CD14-positive monocyte (primary cell): ENCODE results near the gene SUMO3. TPM values are rescaled to one million over a fixed set of nuclear protein-coding genes. Genes with fewer than 3 reads are reported as not detected.

Experiments
- DNase-seq, 3 donors: peaks; one replicate each; pipeline ENCODE4 v3.0.0-alpha.2; 2011 to 2022
- H2AFZ ChIP-seq: 2 replicates; pipeline ENCODE4 v1.6.0; 2012; ENCODE audit warnings: mild to moderate bottlenecking, low read depth, low read length, inconsistent platforms; ENCODE audit not compliant: insufficient read depth, poor library complexity, severe bottlenecking
- H3K27ac ChIP-seq, 2 donors: 1 replicate in 1 of 2; 2 replicates in 1 of 2; pipeline ENCODE4 v1.5.1; 2012 to 2013; ENCODE audit warnings: low read length in 2 of 2, control low read depth in 1 of 2, inconsistent platforms in 1 of 2, low read depth in 1 of 2, mild to moderate bottlenecking in 1 of 2
- H3K27me3 ChIP-seq, 2 donors: one replicate each; pipeline versions ENCODE4 v1.6.0 to v1.6.1; 2011 to 2013; ENCODE audit warnings: low read length in 2 of 2; ENCODE audit not compliant: control insufficient read depth in 2 of 2, insufficient read depth in 2 of 2
- H3K36me3 ChIP-seq, 2 donors: replicated peaks in 1 of 2; 1 replicate in 1 of 2; 2 replicates in 1 of 2; pipeline versions ENCODE4 v1.5.1 to v1.6.1; 2012 to 2013; ENCODE audit warnings: low read length in 2 of 2, control low read depth in 1 of 2, inconsistent platforms in 1 of 2, mild to moderate bottlenecking in 1 of 2; ENCODE audit not compliant: insufficient read depth in 2 of 2, control insufficient read depth in 1 of 2
- H3K4me1 ChIP-seq, 2 donors: 1 replicate in 1 of 2; 2 replicates in 1 of 2; pipeline versions ENCODE4 v1.5.1 to v1.6.1; 2012 to 2013; ENCODE audit warnings: low read length in 2 of 2, control low read depth in 1 of 2, inconsistent platforms in 1 of 2, mild to moderate bottlenecking in 1 of 2, moderate library complexity in 1 of 2; ENCODE audit not compliant: insufficient read depth in 2 of 2, control insufficient read depth in 1 of 2
- H3K4me2 ChIP-seq: replicated peaks from 2 replicates; pipeline ENCODE3; 2012; ENCODE audit warnings: low read length, moderate library complexity, mild to moderate bottlenecking; ENCODE audit not compliant: poor library complexity, severe bottlenecking; ENCODE audit errors: extremely low read depth
- H3K4me3 ChIP-seq, 3 experiments: fragments of 200-600 bp in 1 of 3; sonication (generic) in 1 of 3; replicated peaks in 1 of 3; 1 replicate in 2 of 3; 2 replicates in 1 of 3; pipeline ENCODE4 v1.5.1; 2011 to 2013; ENCODE audit warnings: low read length in 3 of 3, mild to moderate bottlenecking in 3 of 3, control low read depth in 2 of 3, low read depth in 2 of 3, inconsistent platforms in 1 of 3, moderate library complexity in 1 of 3
- H3K79me2 ChIP-seq: 2 replicates; pipeline ENCODE4 v1.6.0; 2012; ENCODE audit warnings: mild to moderate bottlenecking, control low read depth, inconsistent platforms, low read length, moderate library complexity; ENCODE audit not compliant: insufficient read depth
- H3K9ac ChIP-seq: 2 replicates; pipeline ENCODE4 v1.6.0; 2017; ENCODE audit warnings: low read length, mild to moderate bottlenecking; ENCODE audit not compliant: insufficient read depth, poor library complexity, severe bottlenecking
- H3K9me3 ChIP-seq, 2 donors: replicated peaks in 1 of 2; 1 replicate in 1 of 2; 2 replicates in 1 of 2; pipeline versions ENCODE4 v1.5.1 to v1.6.1; 2012 to 2013; ENCODE audit warnings: low read length in 2 of 2, control low read depth in 1 of 2; ENCODE audit not compliant: control insufficient read depth in 1 of 2, insufficient read depth in 1 of 2
- H4K20me1 ChIP-seq: 2 replicates; pipeline ENCODE4 v1.6.0; 2012; ENCODE audit warnings: mild to moderate bottlenecking, low read length, control low read depth, moderate library complexity; ENCODE audit not compliant: insufficient read depth
- H3K27ac Mint-ChIP-seq, 7 donors: one replicate each; pipeline ENCODE4 v1.8.0; 2020; ENCODE audit warnings: mild to moderate bottlenecking in 7 of 7, mixed read lengths in 7 of 7, moderate library complexity in 6 of 7, inconsistent platforms in 2 of 7
- H3K27me3 Mint-ChIP-seq, 3 donors: one replicate each; pipeline ENCODE4 v1.8.0; 2021 to 2022; ENCODE audit warnings: low read depth in 3 of 3, mild to moderate bottlenecking in 3 of 3, mixed read lengths in 3 of 3, moderate library complexity in 3 of 3, inconsistent platforms in 1 of 3
- H3K36me3 Mint-ChIP-seq, 2 donors: one replicate each; pipeline ENCODE4 v1.8.0; 2020; ENCODE audit warnings: mixed read lengths in 2 of 2, inconsistent platforms in 1 of 2, mild to moderate bottlenecking in 1 of 2
- H3K4me1 Mint-ChIP-seq: one replicate; pipeline ENCODE4 v1.8.0; 2020; ENCODE audit warnings: mild to moderate bottlenecking, mixed read lengths
- H3K4me3 Mint-ChIP-seq, 2 donors: one replicate each; pipeline ENCODE4 v1.8.0; 2020; ENCODE audit warnings: mild to moderate bottlenecking in 2 of 2, mixed read lengths in 2 of 2, moderate library complexity in 1 of 2
- H3K9me3 Mint-ChIP-seq, 7 donors: one replicate each; pipeline ENCODE4 v1.8.0; 2020 to 2022; ENCODE audit warnings: mixed read lengths in 7 of 7, mild to moderate bottlenecking in 6 of 7, moderate library complexity in 6 of 7, inconsistent platforms in 2 of 7
- WGBS: methylation state at CpG from one replicate; pipeline ENCODE4 v1.1.5; 2013; ENCODE audit warnings: missing lambda C conversion rate; ENCODE audit not compliant: insufficient coverage; 5-methylcytosine and 5-hydroxymethylcytosine counted together
- intact Hi-C, 2 donors: fragments of 100-400 bp; cut with micrococcal nuclease; formaldehyde crosslinking; loops; one replicate each; pipeline versions ENCODE4 v1.15.0 to v1.15.1; 2023
- polyA plus RNA-seq, 3 donors: library from polyadenylated mRNA; depleted of rRNA in 1 of 3; unstranded in 2 of 3; stranded (reverse) in 1 of 3; fragments of 300-500 nt in 2 of 3; fragments of >200 nt in 1 of 3; fragmentation: Illumina TruSeq in 2 of 3; gene quantifications; 1 replicate in 2 of 3; 2 replicates in 1 of 3; pipeline ENCODE4 v1.2.3, GENCODE V29; 2012 to 2021
- TF ChIP-seq, protein P1 (sequence below): fragments of 200-600 bp; IDR thresholded peaks from one replicate; pipeline ENCODE4 v1.8.0; 2022; ENCODE audit warnings: antibody characterized with exemption, mild to moderate bottlenecking

SUMO3 gene
- polyA plus RNA-seq, 3 donors: 70.9 to 112 (median 109) TPM

DNA sequence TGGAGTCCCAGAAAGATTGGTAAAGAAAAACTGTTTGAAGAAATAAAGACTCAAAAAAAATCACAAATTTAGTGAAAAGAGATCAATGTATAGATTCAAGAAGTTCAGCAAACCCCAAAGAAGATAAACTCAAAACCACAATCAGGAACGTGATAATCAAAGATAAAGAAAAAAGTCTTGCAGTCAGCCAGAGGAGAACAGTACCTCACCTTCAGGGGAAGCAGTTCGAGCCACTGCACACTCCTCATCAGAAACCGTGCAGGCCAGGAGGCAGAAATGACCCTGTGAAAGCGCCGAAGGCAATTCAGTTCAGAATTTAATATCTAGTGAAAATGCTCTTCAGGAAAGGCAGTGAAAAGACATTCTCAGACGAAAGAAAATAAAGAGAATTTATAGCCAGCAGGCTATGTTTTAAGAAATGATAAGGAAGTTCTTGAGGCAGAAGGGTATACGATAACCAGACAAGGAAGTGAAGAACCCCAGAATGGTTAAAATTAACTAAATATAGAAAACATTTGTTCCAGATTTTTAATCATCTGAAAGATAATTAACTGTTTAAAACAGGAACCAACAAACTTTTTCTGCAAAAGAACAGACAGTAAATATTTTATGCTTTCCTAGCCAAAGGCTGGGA lies 13.5 kb upstream of the SUMO3 start:
- Histone ChIP-seq H4K20me1 (no peaks in the 10 kb centered on the region), H3K27me3 (no peaks in the 10 kb centered on the region), H3K79me2 (no peaks in the 10 kb centered on the region), H3K27ac (no peak overlapping the region), H3K9ac (no peak overlapping the region), H3K9me3 (peaks cover 22 to 23% of the 10 kb centered on the region in 2 donors), H2AFZ (peak overlapping the region; percentile 15), H3K4me1 (peaks cover 2 to 7% of the 10 kb centered on the region in 2 donors), H3K4me2 (no peak overlapping the region), H3K4me3 (no peak overlapping the region), H3K36me3 (no peaks in the 10 kb centered on the region)
- Mint-ChIP-seq H3K36me3 (peaks cover 0 to 4% of the 10 kb centered on the region in 2 donors), H3K27me3 (peaks cover 2 to 10% (median 8%) of the 10 kb centered on the region in 3 donors), H3K9me3 (peaks cover 21 to 34% (median 28%) of the 10 kb centered on the region in 7 donors), H3K27ac (peak overlapping the region in 2 of 7 donors; percentile 47 to 66), H3K4me3 (no peak overlapping the region), H3K4me1 (peaks cover 15% of the 10 kb centered on the region)
- no peak for DNase-seq
- TF ChIP-seq, protein P1, sequence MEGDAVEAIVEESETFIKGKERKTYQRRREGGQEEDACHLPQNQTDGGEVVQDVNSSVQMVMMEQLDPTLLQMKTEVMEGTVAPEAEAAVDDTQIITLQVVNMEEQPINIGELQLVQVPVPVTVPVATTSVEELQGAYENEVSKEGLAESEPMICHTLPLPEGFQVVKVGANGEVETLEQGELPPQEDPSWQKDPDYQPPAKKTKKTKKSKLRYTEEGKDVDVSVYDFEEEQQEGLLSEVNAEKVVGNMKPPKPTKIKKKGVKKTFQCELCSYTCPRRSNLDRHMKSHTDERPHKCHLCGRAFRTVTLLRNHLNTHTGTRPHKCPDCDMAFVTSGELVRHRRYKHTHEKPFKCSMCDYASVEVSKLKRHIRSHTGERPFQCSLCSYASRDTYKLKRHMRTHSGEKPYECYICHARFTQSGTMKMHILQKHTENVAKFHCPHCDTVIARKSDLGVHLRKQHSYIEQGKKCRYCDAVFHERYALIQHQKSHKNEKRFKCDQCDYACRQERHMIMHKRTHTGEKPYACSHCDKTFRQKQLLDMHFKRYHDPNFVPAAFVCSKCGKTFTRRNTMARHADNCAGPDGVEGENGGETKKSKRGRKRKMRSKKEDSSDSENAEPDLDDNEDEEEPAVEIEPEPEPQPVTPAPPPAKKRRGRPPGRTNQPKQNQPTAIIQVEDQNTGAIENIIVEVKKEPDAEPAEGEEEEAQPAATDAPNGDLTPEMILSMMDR: no peak
- intact Hi-C loops: no loop called here
- WGBS: 0% methylated on average over 4 of the region's 7 CpGs

DNA sequence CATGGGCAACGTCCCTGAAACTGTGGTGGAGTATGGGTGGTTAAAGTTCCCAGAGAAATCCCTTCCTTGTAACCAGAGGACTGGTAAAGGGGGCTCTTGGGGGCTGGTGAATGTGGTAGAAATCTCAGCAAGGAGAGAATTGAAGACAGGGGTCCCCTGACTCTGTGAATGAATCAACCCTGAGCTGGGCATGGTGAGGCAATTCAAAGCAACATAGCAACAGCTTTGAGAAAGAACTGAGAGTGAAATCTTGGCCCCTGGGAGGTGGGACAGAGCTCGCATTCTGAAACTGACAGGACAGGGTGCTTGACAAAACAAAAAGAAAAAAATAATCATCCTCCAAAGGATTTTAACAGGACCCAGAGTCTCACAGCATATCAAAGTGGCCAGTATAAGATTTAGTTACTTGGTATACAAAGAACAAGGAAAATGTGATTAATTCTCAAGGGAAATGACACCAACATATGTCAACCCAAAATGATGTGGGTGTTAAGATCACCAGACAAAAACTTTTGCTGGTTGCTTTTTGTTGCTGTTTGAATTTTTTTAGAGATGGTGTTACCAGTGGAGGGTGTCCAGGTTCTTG lies 11.7 kb upstream of the SUMO3 start:
- Histone ChIP-seq H3K36me3 (no peaks in the 10 kb centered on the region), H3K4me3 (no peak overlapping the region), H4K20me1 (no peaks in the 10 kb centered on the region), H2AFZ (no peak overlapping the region), H3K27me3 (no peaks in the 10 kb centered on the region), H3K27ac (no peak overlapping the region), H3K79me2 (no peaks in the 10 kb centered on the region), H3K4me1 (peaks cover 2 to 7% of the 10 kb centered on the region in 2 donors), H3K9me3 (peaks cover 22 to 23% of the 10 kb centered on the region in 2 donors), H3K9ac (no peak overlapping the region), H3K4me2 (no peak overlapping the region)
- Mint-ChIP-seq H3K36me3 (peaks cover 0 to 4% of the 10 kb centered on the region in 2 donors), H3K27me3 (peaks cover 2 to 11% (median 8%) of the 10 kb centered on the region in 3 donors), H3K4me1 (peaks cover 15% of the 10 kb centered on the region), H3K9me3 (peaks cover 22 to 36% (median 32%) of the 10 kb centered on the region in 7 donors), H3K27ac (no peak overlapping the region), H3K4me3 (no peak overlapping the region)
- intact Hi-C loops: no loop called here
- WGBS: no CpG with 5 or more reads among the region's 2 CpGs
- no peak for DNase-seq
- TF ChIP-seq, protein P1: no peak
